ENCODE data around the gene VEZF1.

Gene VEZF1, protein sequence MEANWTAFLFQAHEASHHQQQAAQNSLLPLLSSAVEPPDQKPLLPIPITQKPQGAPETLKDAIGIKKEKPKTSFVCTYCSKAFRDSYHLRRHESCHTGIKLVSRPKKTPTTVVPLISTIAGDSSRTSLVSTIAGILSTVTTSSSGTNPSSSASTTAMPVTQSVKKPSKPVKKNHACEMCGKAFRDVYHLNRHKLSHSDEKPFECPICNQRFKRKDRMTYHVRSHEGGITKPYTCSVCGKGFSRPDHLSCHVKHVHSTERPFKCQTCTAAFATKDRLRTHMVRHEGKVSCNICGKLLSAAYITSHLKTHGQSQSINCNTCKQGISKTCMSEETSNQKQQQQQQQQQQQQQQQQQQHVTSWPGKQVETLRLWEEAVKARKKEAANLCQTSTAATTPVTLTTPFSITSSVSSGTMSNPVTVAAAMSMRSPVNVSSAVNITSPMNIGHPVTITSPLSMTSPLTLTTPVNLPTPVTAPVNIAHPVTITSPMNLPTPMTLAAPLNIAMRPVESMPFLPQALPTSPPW

GRCh38 chr17:57987581-57988300 is at the start of gene VEZF1:
Gene VEZF1, minus strand, starts transcription at chr17:57988254. Its CDS starts 143 bp downstream, at chr17:57988111.
- DNase-seq (ENCODE audit: low spot score) (peak; percentile 76), ATAC-seq (ENCODE audit: low read depth) (peak; percentile 38)
- H3K4me3 ChIP-seq (ENCODE audit: severe bottlenecking), result peak within 1 kb of the TSS; percentile 63
- no peak for TF ChIP-seq CTCF (IDR thresholded peaks at IDR 0.05; ENCODE audit: poor library complexity, severe bottlenecking)
- H3K27me3 ChIP-seq (ENCODE audit: insufficient read depth, poor library complexity, severe bottlenecking), result no peaks in the 10 kb centered on the region
- no peaks in the 10 kb centered on the region for H3K9me3 ChIP-seq (ENCODE audit: severe bottlenecking)
- H3K27ac ChIP-seq (ENCODE audit: poor library complexity, severe bottlenecking), result peak within 1 kb of the TSS; percentile 92
- H3K4me1 ChIP-seq (ENCODE audit: insufficient read depth, poor library complexity, severe bottlenecking), result peaks cover 24% of the 10 kb centered on the region
- peaks cover 64% of the 10 kb centered on the region for H3K36me3 ChIP-seq (ENCODE audit: low read depth)

DNA sequence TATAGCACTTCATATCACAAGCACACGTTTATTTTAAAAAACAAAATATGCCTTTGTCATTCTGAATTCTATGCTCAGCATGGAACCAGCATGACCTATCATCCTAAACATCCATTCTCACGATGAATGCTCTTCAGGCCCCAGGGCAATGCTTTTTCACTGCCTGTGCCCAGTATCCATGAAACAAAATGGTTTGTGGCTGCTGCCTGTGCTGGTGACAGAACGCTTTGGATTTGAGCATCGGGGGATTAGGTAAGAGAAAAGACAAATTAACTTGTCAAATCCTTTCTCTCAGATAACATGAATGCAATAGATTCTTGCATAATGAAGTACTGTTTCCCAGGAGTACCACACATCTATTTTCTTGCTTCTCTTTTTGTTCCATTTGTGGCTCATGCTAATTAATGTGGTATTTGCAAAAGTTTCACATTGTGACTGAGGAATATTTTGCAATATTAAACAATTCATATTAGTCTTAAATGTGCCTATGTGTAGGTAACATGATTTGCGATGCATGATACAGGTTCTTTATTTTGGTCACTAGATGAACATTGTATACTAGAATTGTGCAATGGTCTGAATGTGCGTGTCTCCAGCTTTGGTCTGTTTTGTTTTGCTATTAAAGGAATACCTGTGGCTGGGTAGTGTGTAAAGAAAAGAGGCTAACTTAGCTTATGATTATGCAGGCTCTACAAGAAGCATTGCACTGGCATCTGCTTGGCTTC is 44.8 kb upstream of the VEZF1 start:
- Histone ChIP-seq H3K27ac (ENCODE audit: poor library complexity, severe bottlenecking) (no peak overlapping the region), H3K36me3 (ENCODE audit: low read depth) (no peaks in the 10 kb centered on the region), H3K9me3 (ENCODE audit: severe bottlenecking) (no peaks in the 10 kb centered on the region), H3K4me3 (ENCODE audit: severe bottlenecking) (no peak overlapping the region), H3K27me3 (ENCODE audit: insufficient read depth, poor library complexity, severe bottlenecking) (no peaks in the 10 kb centered on the region), H3K4me1 (ENCODE audit: insufficient read depth, poor library complexity, severe bottlenecking) (no peaks in the 10 kb centered on the region)
- no peak for TF ChIP-seq CTCF (IDR thresholded peaks at IDR 0.05; ENCODE audit: poor library complexity, severe bottlenecking)
- no peak for DNase-seq (ENCODE audit: low spot score)
- no peak for ATAC-seq (ENCODE audit: low read depth)

- no peak overlapping the region for H3K27ac ChIP-seq (ENCODE audit: poor library complexity, severe bottlenecking)
- no peaks in the 10 kb centered on the region for H3K9me3 ChIP-seq (ENCODE audit: severe bottlenecking)
- H3K4me3 ChIP-seq (ENCODE audit: severe bottlenecking), result no peak overlapping the region
- H3K36me3 ChIP-seq (ENCODE audit: low read depth), result no peaks in the 10 kb centered on the region
- H3K27me3 ChIP-seq (ENCODE audit: insufficient read depth, poor library complexity, severe bottlenecking), result no peaks in the 10 kb centered on the region
- no peak for ATAC-seq (ENCODE audit: low read depth)
- DNase-seq (ENCODE audit: low spot score), result no peak
- TF ChIP-seq CTCF (IDR thresholded peaks at IDR 0.05; ENCODE audit: poor library complexity, severe bottlenecking), result no peak
- peaks cover 1% of the 10 kb centered on the region for H3K4me1 ChIP-seq (ENCODE audit: insufficient read depth, poor library complexity, severe bottlenecking)
These were observed 40.5 kb upstream of the VEZF1 start for GRCh38 chr17:58028578-58028977.

DNA sequence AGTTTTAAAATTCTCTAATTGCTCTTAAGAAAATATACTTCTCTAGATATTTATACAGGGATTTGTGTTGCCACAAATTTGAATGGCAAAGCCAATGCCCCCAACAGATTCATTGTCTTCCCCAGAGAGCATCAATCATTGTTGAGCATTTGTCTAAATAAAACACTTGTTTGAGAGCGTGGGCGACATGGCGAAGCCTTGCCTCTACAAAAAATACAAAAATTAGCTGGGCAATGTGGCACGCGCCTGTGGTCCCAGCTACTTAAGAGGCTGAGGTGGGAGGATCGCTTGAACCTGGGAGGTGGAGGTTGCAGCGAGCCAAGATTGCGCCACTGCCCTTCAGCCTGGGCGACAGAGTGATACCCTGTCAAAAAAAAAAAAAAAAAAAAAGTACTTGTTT is 32.3 kb upstream of the VEZF1 start:
- no peak for TF ChIP-seq CTCF (IDR thresholded peaks at IDR 0.05; ENCODE audit: poor library complexity, severe bottlenecking)
- Histone ChIP-seq H3K4me3 (ENCODE audit: severe bottlenecking) (no peak overlapping the region), H3K27me3 (ENCODE audit: insufficient read depth, poor library complexity, severe bottlenecking) (no peaks in the 10 kb centered on the region), H3K4me1 (ENCODE audit: insufficient read depth, poor library complexity, severe bottlenecking) (peaks cover 18% of the 10 kb centered on the region), H3K9me3 (ENCODE audit: severe bottlenecking) (no peaks in the 10 kb centered on the region), H3K27ac (ENCODE audit: poor library complexity, severe bottlenecking) (no peak overlapping the region), H3K36me3 (ENCODE audit: low read depth) (no peaks in the 10 kb centered on the region)
- DNase-seq (ENCODE audit: low spot score), result no peak
- no peak for ATAC-seq (ENCODE audit: low read depth)
